ENCODE results near the gene LATS2. TPM values are rescaled to one million over a fixed set of nuclear protein-coding genes. Genes with fewer than 3 reads are reported as not detected.

The LATS2 gene
- total RNA-seq, 1 experiment from 2014 or later = 18.8 TPM

DNA sequence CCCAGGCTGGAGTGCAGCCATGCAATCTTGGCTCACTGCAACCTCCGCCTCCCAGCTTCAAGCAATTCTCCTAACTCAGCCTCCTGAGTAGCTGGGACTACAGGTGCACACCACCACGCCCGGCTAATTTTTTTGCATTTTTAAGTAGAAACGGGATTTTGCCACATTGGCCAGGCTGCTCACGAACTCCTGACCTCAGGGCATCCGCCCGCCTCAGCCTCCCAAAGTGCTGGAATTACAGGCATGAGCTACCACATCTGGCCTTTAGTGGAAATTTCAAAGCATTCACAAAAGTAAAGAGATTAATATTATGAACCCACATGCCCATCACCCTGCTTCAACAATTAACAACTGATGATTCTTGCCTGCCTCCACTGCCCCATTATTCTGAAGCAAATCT, 20.5 kb upstream of the LATS2 start:
- Histone ChIP-seq H3K79me2 (ENCODE audit: insufficient read depth, low read length) (no peaks in the 10 kb centered on the region), H3K27ac (ENCODE audit: low read depth, low read length) (no peak overlapping the region), H3K4me1 (ENCODE audit: control insufficient read depth in 1 of 2, insufficient read depth in 2 of 2, low read length in 2 of 2) (no peaks in the 10 kb centered on the region), H4K20me1 (ENCODE audit: insufficient read depth) (no peaks in the 10 kb centered on the region), H3K9me3 (ENCODE audit: control insufficient read depth in 1 of 2, insufficient read depth in 1 of 2, low read depth in 1 of 2, low read length in 2 of 2) (no peaks in the 10 kb centered on the region), H3K27me3 (ENCODE audit: insufficient read depth, low read length) (no peaks in the 10 kb centered on the region), H3K9me2 (ENCODE audit: insufficient read depth) (no peaks in the 10 kb centered on the region), H2AFZ (ENCODE audit: low read depth, low read length, poor library complexity, severe bottlenecking) (no peak overlapping the region), H3K9ac (ENCODE audit: low read length) (no peak overlapping the region), H3K36me3 (ENCODE audit: control insufficient read depth in 1 of 2, insufficient read depth in 2 of 2, low read length in 2 of 2) (no peaks in the 10 kb centered on the region), H3K4me3 (replicated peaks in 1 of 2; ENCODE audit: low read depth in 1 of 2, low read length in 2 of 2) (no peak overlapping the region), H3K4me2 (ENCODE audit: low read length) (no peak overlapping the region)
- ChIA-PET RAD21 (ENCODE audit: low non-redundant PET in 1 of 2, low total read pairs in 2 of 2, uncharacterized antibody in 2 of 2, unreplicated experiment in 2 of 2) (no interaction called here), POLR2A (no interaction called here), CTCF (no interaction called here)
- DNase-seq (ENCODE audit: low read depth, low spot score) (no peak), ATAC-seq (no peak)
- no TSS peak for BruUV-seq (replicated peaks)
- intact Hi-C loops (cut with micrococcal nuclease) = no loop called here
- TF ChIP-seq SIN3A (IDR thresholded peaks at IDR 0.05; ENCODE audit: low read depth) (no peak), EZH2phosphoT487 (IDR thresholded peaks at IDR 0.05; ENCODE audit: borderline replicate concordance) (no peak), TCF7L2 (IDR thresholded peaks at IDR 0.05; ENCODE audit: borderline replicate concordance, extremely low read depth, insufficient read depth, insufficient read length) (no peak)

DNA sequence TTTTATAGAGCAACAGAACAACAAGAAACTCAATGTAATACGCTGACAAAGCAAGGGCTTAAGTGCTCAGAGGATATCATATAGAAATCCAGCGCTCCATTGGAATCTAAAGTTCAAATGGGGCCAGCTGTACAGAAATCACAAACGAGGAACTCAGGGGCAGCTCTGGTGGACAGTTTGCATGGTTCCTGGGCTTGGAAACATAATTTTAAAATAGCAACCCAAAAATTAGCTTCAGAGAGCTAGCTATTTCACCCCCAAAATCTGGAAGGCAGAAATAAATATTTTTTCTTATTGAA, 19.2 kb upstream of the LATS2 start:
- Histone ChIP-seq H3K4me3 (replicated peaks in 1 of 2; ENCODE audit: low read depth in 1 of 2, low read length in 2 of 2) (no peak overlapping the region), H3K9me3 (ENCODE audit: control insufficient read depth in 1 of 2, insufficient read depth in 1 of 2, low read depth in 1 of 2, low read length in 2 of 2) (no peaks in the 10 kb centered on the region), H3K4me2 (ENCODE audit: low read length) (no peak overlapping the region), H3K9ac (ENCODE audit: low read length) (no peak overlapping the region), H3K9me2 (ENCODE audit: insufficient read depth) (no peaks in the 10 kb centered on the region), H3K4me1 (ENCODE audit: control insufficient read depth in 1 of 2, insufficient read depth in 2 of 2, low read length in 2 of 2) (no peaks in the 10 kb centered on the region), H3K79me2 (ENCODE audit: insufficient read depth, low read length) (no peaks in the 10 kb centered on the region), H3K27ac (ENCODE audit: low read depth, low read length) (no peak overlapping the region), H3K36me3 (ENCODE audit: control insufficient read depth in 1 of 2, insufficient read depth in 2 of 2, low read length in 2 of 2) (no peaks in the 10 kb centered on the region), H4K20me1 (ENCODE audit: insufficient read depth) (no peaks in the 10 kb centered on the region), H2AFZ (ENCODE audit: low read depth, low read length, poor library complexity, severe bottlenecking) (no peak overlapping the region), H3K27me3 (ENCODE audit: insufficient read depth, low read length) (no peaks in the 10 kb centered on the region)
- CTCF ChIA-PET = no interaction called here
- RAD21 ChIA-PET (ENCODE audit: low non-redundant PET in 1 of 2, low total read pairs in 2 of 2, uncharacterized antibody in 2 of 2, unreplicated experiment in 2 of 2) = no interaction called here
- BruUV-seq (replicated peaks) = no TSS peak
- no peak for TF ChIP-seq FOSL1 (IDR thresholded peaks at IDR 0.05; ENCODE audit: low read depth)
- no peak for TF ChIP-seq ZNF274 (IDR thresholded peaks at IDR 0.05; ENCODE audit: low read depth, low read length)
- TF ChIP-seq, protein P1, sequence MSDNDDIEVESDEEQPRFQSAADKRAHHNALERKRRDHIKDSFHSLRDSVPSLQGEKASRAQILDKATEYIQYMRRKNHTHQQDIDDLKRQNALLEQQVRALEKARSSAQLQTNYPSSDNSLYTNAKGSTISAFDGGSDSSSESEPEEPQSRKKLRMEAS (IDR thresholded peaks at IDR 0.05) = no peak
- TF ChIP-seq EGR1 (IDR thresholded peaks at IDR 0.05; ENCODE audit: low read depth) = no peak
- TF ChIP-seq RAD21 (IDR thresholded peaks at IDR 0.05; ENCODE audit: low read depth) = no peak
- TF ChIP-seq, protein P2, sequence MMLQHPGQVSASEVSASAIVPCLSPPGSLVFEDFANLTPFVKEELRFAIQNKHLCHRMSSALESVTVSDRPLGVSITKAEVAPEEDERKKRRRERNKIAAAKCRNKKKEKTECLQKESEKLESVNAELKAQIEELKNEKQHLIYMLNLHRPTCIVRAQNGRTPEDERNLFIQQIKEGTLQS (IDR thresholded peaks at IDR 0.05) = no peak
- TF ChIP-seq TCF7L2 (IDR thresholded peaks at IDR 0.05; ENCODE audit: borderline replicate concordance, extremely low read depth, insufficient read depth, insufficient read length) = no peak
- TF ChIP-seq SP1 (IDR thresholded peaks at IDR 0.05; ENCODE audit: low read depth) = no peak
- TF ChIP-seq, protein P3, sequence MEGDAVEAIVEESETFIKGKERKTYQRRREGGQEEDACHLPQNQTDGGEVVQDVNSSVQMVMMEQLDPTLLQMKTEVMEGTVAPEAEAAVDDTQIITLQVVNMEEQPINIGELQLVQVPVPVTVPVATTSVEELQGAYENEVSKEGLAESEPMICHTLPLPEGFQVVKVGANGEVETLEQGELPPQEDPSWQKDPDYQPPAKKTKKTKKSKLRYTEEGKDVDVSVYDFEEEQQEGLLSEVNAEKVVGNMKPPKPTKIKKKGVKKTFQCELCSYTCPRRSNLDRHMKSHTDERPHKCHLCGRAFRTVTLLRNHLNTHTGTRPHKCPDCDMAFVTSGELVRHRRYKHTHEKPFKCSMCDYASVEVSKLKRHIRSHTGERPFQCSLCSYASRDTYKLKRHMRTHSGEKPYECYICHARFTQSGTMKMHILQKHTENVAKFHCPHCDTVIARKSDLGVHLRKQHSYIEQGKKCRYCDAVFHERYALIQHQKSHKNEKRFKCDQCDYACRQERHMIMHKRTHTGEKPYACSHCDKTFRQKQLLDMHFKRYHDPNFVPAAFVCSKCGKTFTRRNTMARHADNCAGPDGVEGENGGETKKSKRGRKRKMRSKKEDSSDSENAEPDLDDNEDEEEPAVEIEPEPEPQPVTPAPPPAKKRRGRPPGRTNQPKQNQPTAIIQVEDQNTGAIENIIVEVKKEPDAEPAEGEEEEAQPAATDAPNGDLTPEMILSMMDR (IDR thresholded peaks at IDR 0.05 in 2 of 3, conservative IDR thresholded peaks at IDR 0.05 in 1 of 3; ENCODE audit: borderline replicate concordance in 1 of 3, insufficient read depth in 1 of 3, low read depth in 2 of 3, low read length in 2 of 3) = no peak
- TF ChIP-seq CEBPB (IDR thresholded peaks at IDR 0.05; ENCODE audit: low read depth) = no peak
- no peak for TF ChIP-seq JUND (IDR thresholded peaks at IDR 0.05)
- POLR2A ChIA-PET = no interaction called here
- DNase-seq (ENCODE audit: low read depth, low spot score) (no peak), ATAC-seq (no peak)
- intact Hi-C loops (cut with micrococcal nuclease) = no loop called here

All from HCT116 (cell line).